Testis (tissue), 3 donors: ENCODE results near the gene PTPA. TPM values are rescaled to one million over a fixed set of nuclear protein-coding genes. Genes with fewer than 3 reads are reported as not detected.

ENCODE experiments used
- DNase-seq: peaks from one replicate; pipeline ENCODE4 v3.0.0-alpha.2; 2019
- H3K27ac ChIP-seq, 2 donors: fragments of 200-600 bp; sonication (generic); one replicate each; pipeline ENCODE4 v1.5.1; 2019
- H3K27me3 ChIP-seq: fragments of 200-600 bp; sonication (generic); one replicate; pipeline ENCODE4 v1.5.1; 2019
- H3K36me3 ChIP-seq: fragments of 200-600 bp; sonication (generic); one replicate; pipeline ENCODE4 v1.5.1; 2017; ENCODE audit warnings: low read depth; ENCODE audit errors: missing control alignments
- H3K4me1 ChIP-seq: fragments of 200-600 bp; sonication (generic); one replicate; pipeline ENCODE4 v1.5.1; 2019
- H3K4me3 ChIP-seq, 2 donors: fragments of 200-600 bp; sonication (generic); one replicate each; pipeline ENCODE4 v1.5.1; 2017 to 2019
- H3K9me3 ChIP-seq: fragments of 200-600 bp; sonication (generic); one replicate; pipeline ENCODE4 v1.5.1; 2017
- CTCF ChIP-seq, 3 experiments: fragments of 450-650 bp in 2 of 3; fragments of 200-600 bp in 1 of 3; sonication (generic) in 1 of 3; IDR thresholded peaks; one replicate each; pipeline ENCODE4 v1.5.1; 2016 to 2019; ENCODE audit warnings: antibody characterized with exemption in 3 of 3, mild to moderate bottlenecking in 2 of 3, moderate library complexity in 1 of 3
- POLR2A ChIP-seq: fragments of 450-650 bp; IDR thresholded peaks from one replicate; pipeline ENCODE4 v1.6.1; 2017; ENCODE audit warnings: antibody characterized with exemption, mild to moderate bottlenecking, moderate library complexity
- WGBS, 2 donors: methylation state at CpG; one replicate each; pipeline ENCODE4 v1.1.5; 2018; 5-methylcytosine and 5-hydroxymethylcytosine counted together
- intact Hi-C: fragments of 100-400 bp; cut with DNase I; formaldehyde crosslinking; loops from one replicate; pipeline ENCODE4 v1.15.1; 2023; ENCODE audit warnings: low total_unique reads
- polyA plus RNA-seq: library from polyadenylated mRNA; stranded (reverse); fragments of 350-450 nt; fragmentation: Illumina TruSeq; extraction: RNeasy Lipid Tissue Mini Kit (QIAGEN cat#74804); gene quantifications from one replicate; pipeline ENCODE4 v1.2.3, GENCODE V29; 2014; ENCODE audit warnings: low read depth, low replicate concordance; ENCODE audit not compliant: insufficient read depth
- total RNA-seq, 2 donors: library from RNA; depleted of rRNA; stranded (reverse); fragments of >200 nt; gene quantifications; one replicate each; pipeline ENCODE4 v1.2.3, GENCODE V29; 2016

Gene PTPA
- total and polyA plus RNA-seq, 3 donors from 2014 or later, result 163 to 268 (median 177) TPM

- Histone ChIP-seq H3K36me3 (no peaks in the 10 kb centered on the region), H3K27me3 (no peaks in the 10 kb centered on the region), H3K4me1 (peaks cover 82% of the 10 kb centered on the region), H3K27ac (peak overlapping the region; percentile 96 to 98), H3K4me3 (no peak overlapping the region), H3K9me3 (no peaks in the 10 kb centered on the region)
- DNase-seq, result peak; percentile 89
- WGBS, 2 donors, result 15 to 40% methylated on average over 8 to 14 of the region's 14 CpGs
- intact Hi-C loops, result loop anchor here (10.0 kb wide), 1 partner anchor 342 kb away; no protein-coding TSS in a partner anchor
- no peak for TF ChIP-seq POLR2A
- TF ChIP-seq CTCF (IDR thresholded peaks at IDR 0.05), result peak; percentile 76 to 81 (median 79)
These were observed 32.1 kb downstream of the PTPA start for GRCh38 chr9:129143031-129143927.

- no peak for DNase-seq
These were observed 34.1 kb downstream of the PTPA start for GRCh38 chr9:129145316-129145715.

GRCh38 chr9:129145841-129146292 lies 34.7 kb downstream of the PTPA start:
- Histone ChIP-seq H3K27me3 (no peaks in the 10 kb centered on the region), H3K9me3 (no peaks in the 10 kb centered on the region), H3K4me3 (no peak overlapping the region), H3K4me1 (peaks cover 57% of the 10 kb centered on the region), H3K36me3 (no peaks in the 10 kb centered on the region), H3K27ac (peak overlapping the region; percentile 80 to 87)
- TF ChIP-seq POLR2A, result no peak
- TF ChIP-seq CTCF (IDR thresholded peaks at IDR 0.05), result no peak
- DNase-seq, result no peak
- intact Hi-C loops, result loop anchor here (10.0 kb wide), 1 partner anchor 339 kb away; no protein-coding TSS in a partner anchor
- WGBS, 2 donors, result 47 to 52% methylated on average over 4 to 7 of the region's 7 CpGs

More at GRCh38 chr9:129145316-129145715, 34.1 kb downstream of the PTPA start:
- H3K27me3 ChIP-seq, result no peaks in the 10 kb centered on the region
- no peaks in the 10 kb centered on the region for H3K9me3 ChIP-seq
- intact Hi-C loops, result loop anchor here (10.0 kb wide), 1 partner anchor 339 kb away; no protein-coding TSS in a partner anchor
- H3K4me3 ChIP-seq, result no peak overlapping the region
- peaks cover 62% of the 10 kb centered on the region for H3K4me1 ChIP-seq
- TF ChIP-seq POLR2A (no peak), CTCF (IDR thresholded peaks at IDR 0.05) (no peak)
- peak overlapping the region; percentile 80 to 87 for H3K27ac ChIP-seq
- WGBS, 2 donors, result 70 to 75% methylated on average over 2 of the region's 2 CpGs
- H3K36me3 ChIP-seq, result no peaks in the 10 kb centered on the region

GRCh38 chr9:129146441-129146941 lies 35.3 kb downstream of the PTPA start:
- DNase-seq, result no peak
- TF ChIP-seq CTCF (IDR thresholded peaks at IDR 0.05) (no peak), POLR2A (no peak)
- H3K27ac ChIP-seq, result peak overlapping the region; percentile 80 to 87
- intact Hi-C loops, result loop anchor here (10.0 kb wide), 1 partner anchor 338 kb away; no protein-coding TSS in a partner anchor
- WGBS, 2 donors, result 27 to 49% methylated on average over 6 to 8 of the region's 8 CpGs
- peaks cover 50% of the 10 kb centered on the region for H3K4me1 ChIP-seq
- H3K36me3 ChIP-seq, result no peaks in the 10 kb centered on the region
- no peak overlapping the region for H3K4me3 ChIP-seq
- no peaks in the 10 kb centered on the region for H3K9me3 ChIP-seq
- no peaks in the 10 kb centered on the region for H3K27me3 ChIP-seq
